T-helper 2 cell (primary cell): Measurements from ENCODE around the gene ZDHHC11B.

Experiments used
- DNase-seq, 5 experiments: peaks; one replicate each; pipeline versions ENCODE4 v3.0.0 to v3.0.0-alpha.2; 2012 to 2022

The ZDHHC11B gene

GRCh38 chr5:671459-672328, 112.8 kb downstream of the ZDHHC11B start:
- DNase-seq: peak; percentile 38 to 62 (median 58)

- DNase-seq: no peak
These were observed 113.9 kb downstream of the ZDHHC11B start for GRCh38 chr5:670396-671270.

- no peak for DNase-seq
These were observed 114.6 kb downstream of the ZDHHC11B start for GRCh38 chr5:669842-670395.

- DNase-seq: peak in 2 of 5 experiments; percentile 38
These were observed 115.3 kb downstream of the ZDHHC11B start for GRCh38 chr5:669111-669841.

GRCh38 chr5:668283-668995, 116.1 kb downstream of the ZDHHC11B start:
- DNase-seq: no peak

GRCh38 chr5:666816-667498, 117.6 kb downstream of the ZDHHC11B start:
- DNase-seq: no peak

GRCh38 chr5:665956-666711, 118.4 kb downstream of the ZDHHC11B start:
- no peak for DNase-seq

- DNase-seq: no peak
These were observed 119.0 kb downstream of the ZDHHC11B start for GRCh38 chr5:665541-665955.

GRCh38 chr5:664994-665360, 119.6 kb downstream of the ZDHHC11B start:
- no peak for DNase-seq

GRCh38 chr5:664343-664993, 120.1 kb downstream of the ZDHHC11B start:
- DNase-seq: no peak

- DNase-seq: no peak
These were observed 120.8 kb downstream of the ZDHHC11B start for GRCh38 chr5:663436-664342.

- DNase-seq: no peak
These were observed 121.6 kb downstream of the ZDHHC11B start for GRCh38 chr5:662751-663435.

- no peak for DNase-seq
These were observed 122.4 kb downstream of the ZDHHC11B start for GRCh38 chr5:661891-662750.

GRCh38 chr5:660491-661030, 124.0 kb downstream of the ZDHHC11B start:
- no peak for DNase-seq
